GM19395 (cell line): Measurements from ENCODE around the gene FGF9.

Source experiments
- ATAC-seq: cut with Tn5 transposase; IDR thresholded peaks from one replicate; pipeline ENCODE4 v1.9.1; 2021; ENCODE audit warnings: mild to moderate bottlenecking, moderate library complexity; ENCODE audit not compliant: unreplicated experiment

Gene FGF9

GRCh38 chr13:21673789-21674489 lies 3.1 kb downstream of the FGF9 start:
- ATAC-seq: peak; percentile 32

- ATAC-seq: no peak
These were observed 3.7 kb downstream of the FGF9 start for GRCh38 chr13:21674490-21675009.

- ATAC-seq: no peak
These were observed 4.5 kb downstream of the FGF9 start for GRCh38 chr13:21675095-21675991.

GRCh38 chr13:21676611-21677021 lies 5.7 kb downstream of the FGF9 start:
- ATAC-seq: no peak

- no peak for ATAC-seq
These were observed 6.3 kb downstream of the FGF9 start for GRCh38 chr13:21677075-21677623.

GRCh38 chr13:21683034-21683733 lies 12.3 kb downstream of the FGF9 start:
- ATAC-seq: no peak

GRCh38 chr13:21684576-21684975 lies 13.7 kb downstream of the FGF9 start:
- no peak for ATAC-seq

GRCh38 chr13:21685485-21686064 lies 14.7 kb downstream of the FGF9 start:
- no peak for ATAC-seq

- peak; percentile 97 for ATAC-seq
These were observed 16.0 kb downstream of the FGF9 start for GRCh38 chr13:21686751-21687391.

- ATAC-seq: no peak
These were observed 17.2 kb downstream of the FGF9 start for GRCh38 chr13:21688056-21688455.

- no peak for ATAC-seq
These were observed 18.2 kb downstream of the FGF9 start for GRCh38 chr13:21689097-21689496.

GRCh38 chr13:21690955-21691354 lies 20.1 kb downstream of the FGF9 start:
- no peak for ATAC-seq

GRCh38 chr13:21691500-21691899 lies 20.6 kb downstream of the FGF9 start:
- no peak for ATAC-seq

GRCh38 chr13:21691928-21692327 lies 21.1 kb downstream of the FGF9 start:
- ATAC-seq: no peak

GRCh38 chr13:21694831-21695230 lies 24.0 kb downstream of the FGF9 start:
- ATAC-seq: no peak

- no peak for ATAC-seq
These were observed 24.7 kb downstream of the FGF9 start for GRCh38 chr13:21695546-21695945.

GRCh38 chr13:21696865-21697448 lies 26.1 kb downstream of the FGF9 start:
- ATAC-seq: no peak

GRCh38 chr13:21698817-21699679 lies 28.2 kb downstream of the FGF9 start:
- no peak for ATAC-seq

- ATAC-seq: no peak
These were observed 30.6 kb downstream of the FGF9 start for GRCh38 chr13:21701460-21701859.
